ENCODE results near the gene FHIT.

Gene FHIT

GRCh38 chr3:60176614-60177013 is 1074.6 kb downstream of the FHIT start:
- DNase-seq (ENCODE audit: low read depth): no peak
- TF ChIP-seq CTCF (IDR thresholded peaks at IDR 0.05; ENCODE audit: control insufficient read depth, insufficient read depth, low read depth, low read length, missing control alignments): no peak
- no peak overlapping the region for H3K4me3 ChIP-seq (ENCODE audit: control insufficient read depth, low read depth, low read length)

- no peak for DNase-seq (ENCODE audit: low read depth)
- TF ChIP-seq CTCF (IDR thresholded peaks at IDR 0.05; ENCODE audit: control insufficient read depth, insufficient read depth, low read depth, low read length, missing control alignments): no peak
- no peak overlapping the region for H3K4me3 ChIP-seq (ENCODE audit: control insufficient read depth, low read depth, low read length)
Measured at GRCh38 chr3:60175680-60176079, 1075.6 kb downstream of the FHIT start.

- no peak for TF ChIP-seq CTCF (IDR thresholded peaks at IDR 0.05; ENCODE audit: control insufficient read depth, insufficient read depth, low read depth, low read length, missing control alignments)
- no peak for DNase-seq (ENCODE audit: low read depth)
Measured at GRCh38 chr3:60169755-60170154, 1081.5 kb downstream of the FHIT start.

GRCh38 chr3:60167186-60167585 is 1084.1 kb downstream of the FHIT start:
- H3K4me3 ChIP-seq (ENCODE audit: control insufficient read depth, low read depth, low read length): no peak overlapping the region
- no peak for TF ChIP-seq CTCF (IDR thresholded peaks at IDR 0.05; ENCODE audit: control insufficient read depth, insufficient read depth, low read depth, low read length, missing control alignments)
- no peak for DNase-seq (ENCODE audit: low read depth)

More at GRCh38 chr3:60169755-60170154, 1081.5 kb downstream of the FHIT start:
- no peak overlapping the region for H3K4me3 ChIP-seq (ENCODE audit: control insufficient read depth, low read depth, low read length)

GRCh38 chr3:60160822-60161748 is 1090.2 kb downstream of the FHIT start:
- DNase-seq (ENCODE audit: low read depth): no peak
- no peak for TF ChIP-seq CTCF (IDR thresholded peaks at IDR 0.05; ENCODE audit: control insufficient read depth, insufficient read depth, low read depth, low read length, missing control alignments)
- H3K4me3 ChIP-seq (ENCODE audit: control insufficient read depth, low read depth, low read length): no peak overlapping the region

GRCh38 chr3:60160111-60160821 is 1091.0 kb downstream of the FHIT start:
- no peak for TF ChIP-seq CTCF (IDR thresholded peaks at IDR 0.05; ENCODE audit: control insufficient read depth, insufficient read depth, low read depth, low read length, missing control alignments)
- no peak overlapping the region for H3K4me3 ChIP-seq (ENCODE audit: control insufficient read depth, low read depth, low read length)
- no peak for DNase-seq (ENCODE audit: low read depth)

All from AG09309 (cell line).